AG09309 (cell line): Measurements from ENCODE around the gene VAMP1.
"Not testable (repeated sequence)": the region's sequence is repeated elsewhere in the genome, so short reads cannot be mapped to it uniquely, and the experiment has no call there.

Source experiments
- DNase-seq: peaks from one replicate; pipeline ENCODE4 v3.0.0-alpha.2; 2010; ENCODE audit warnings: low read depth
- H3K4me3 ChIP-seq: 2 replicates; pipeline ENCODE4 v1.5.1; 2011; ENCODE audit warnings: mild to moderate bottlenecking, low read depth, low read length, moderate library complexity; ENCODE audit not compliant: control insufficient read depth
- CTCF ChIP-seq: IDR thresholded peaks from 2 replicates; pipeline ENCODE4 v1.5.1; 2011; ENCODE audit warnings: mild to moderate bottlenecking, low read depth, low read length, inconsistent platforms; ENCODE audit not compliant: insufficient read depth, control insufficient read depth; ENCODE audit errors: missing control alignments

The VAMP1 gene

GRCh38 chr12:6470375-6471163, at the start of gene VAMP1:
TSS of gene VAMP1 (minus strand) at chr12:6470677. CDS start at chr12:6470531, 146 bp downstream.
- peak within 1 kb of the TSS; percentile 79 for H3K4me3 ChIP-seq
- no peak for TF ChIP-seq CTCF
- DNase-seq: peak; percentile 80

GRCh38 chr12:6520186-6520585, 49.7 kb upstream of the VAMP1 start:
- DNase-seq: no peak
- no peak overlapping the region for H3K4me3 ChIP-seq
- TF ChIP-seq CTCF: no peak

- DNase-seq: no peak
- no peak overlapping the region for H3K4me3 ChIP-seq
- no peak for TF ChIP-seq CTCF
These were observed 37.6 kb upstream of the VAMP1 start for GRCh38 chr12:6508087-6508486.

GRCh38 chr12:6507102-6507998, 36.9 kb upstream of the VAMP1 start:
- DNase-seq: no peak
- no peak for TF ChIP-seq CTCF
- no peak overlapping the region for H3K4me3 ChIP-seq

GRCh38 chr12:6500466-6500865, 30.0 kb upstream of the VAMP1 start:
- no peak for TF ChIP-seq CTCF

DNA sequence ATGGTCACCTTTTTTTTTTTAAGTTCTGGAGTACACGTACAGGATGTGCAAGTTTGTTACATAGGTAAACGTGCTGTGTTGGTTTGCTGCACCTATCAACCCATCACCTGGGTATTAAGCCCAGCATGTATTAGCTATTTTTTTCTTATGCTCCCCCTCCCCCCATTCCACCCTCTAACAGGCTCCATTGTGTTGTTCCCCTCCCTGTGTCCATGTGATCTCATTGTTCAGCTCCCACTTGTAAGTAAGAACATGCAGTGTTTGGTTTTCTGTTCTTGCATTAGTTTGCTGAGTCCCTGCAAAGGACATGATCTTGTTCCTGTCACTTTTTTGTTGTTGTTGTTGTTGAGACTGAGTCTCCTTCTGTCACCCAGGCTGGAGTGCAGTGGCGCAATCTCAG, 26.8 kb upstream of the VAMP1 start:
- not testable (repeated sequence) for DNase-seq, H3K4me3 ChIP-seq

More at GRCh38 chr12:6500466-6500865, 30.0 kb upstream of the VAMP1 start:
- H3K4me3 ChIP-seq: no peak overlapping the region
- DNase-seq: no peak

DNA sequence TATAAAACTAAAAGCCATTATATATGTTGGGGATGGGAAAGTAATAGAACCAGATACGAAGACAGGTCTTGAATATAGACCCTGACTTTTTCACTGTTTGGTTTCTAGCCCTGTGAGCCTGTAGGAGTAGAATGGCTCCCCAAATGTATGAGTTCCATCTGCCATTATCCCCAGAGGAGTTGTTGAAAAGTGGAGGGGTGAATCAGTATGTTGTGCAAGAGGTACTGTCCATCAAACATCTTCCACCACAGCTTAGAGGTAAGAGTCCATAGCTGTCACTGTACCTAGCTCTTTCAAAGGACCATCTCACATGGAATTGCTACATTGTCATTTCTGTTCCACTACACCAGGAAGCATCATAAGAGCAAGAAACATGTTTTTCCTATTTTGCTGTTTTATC, 24.5 kb upstream of the VAMP1 start:
- no peak for DNase-seq
- TF ChIP-seq CTCF: no peak
- H3K4me3 ChIP-seq: peak overlapping the region; percentile 53
